GM18507 (cell line): ENCODE measurements around the gene CYB561D2.
A peak's percentile ranks its signal among the peaks of the same experiment; 100 is the strongest.

Experiments used
- DNase-seq: peaks from one replicate; pipeline ENCODE4 v3.0.0; 2011; ENCODE audit warnings: low read depth; ENCODE audit not compliant: insufficient read length; ENCODE audit errors: extremely low spot score
- FAIRE-seq: peaks from 2 replicates; lab custom pipeline; 2011; peaks lifted over from hg19 to GRCh38; lab: Jason Lieb, UNC

CYB561D2 gene

DNA sequence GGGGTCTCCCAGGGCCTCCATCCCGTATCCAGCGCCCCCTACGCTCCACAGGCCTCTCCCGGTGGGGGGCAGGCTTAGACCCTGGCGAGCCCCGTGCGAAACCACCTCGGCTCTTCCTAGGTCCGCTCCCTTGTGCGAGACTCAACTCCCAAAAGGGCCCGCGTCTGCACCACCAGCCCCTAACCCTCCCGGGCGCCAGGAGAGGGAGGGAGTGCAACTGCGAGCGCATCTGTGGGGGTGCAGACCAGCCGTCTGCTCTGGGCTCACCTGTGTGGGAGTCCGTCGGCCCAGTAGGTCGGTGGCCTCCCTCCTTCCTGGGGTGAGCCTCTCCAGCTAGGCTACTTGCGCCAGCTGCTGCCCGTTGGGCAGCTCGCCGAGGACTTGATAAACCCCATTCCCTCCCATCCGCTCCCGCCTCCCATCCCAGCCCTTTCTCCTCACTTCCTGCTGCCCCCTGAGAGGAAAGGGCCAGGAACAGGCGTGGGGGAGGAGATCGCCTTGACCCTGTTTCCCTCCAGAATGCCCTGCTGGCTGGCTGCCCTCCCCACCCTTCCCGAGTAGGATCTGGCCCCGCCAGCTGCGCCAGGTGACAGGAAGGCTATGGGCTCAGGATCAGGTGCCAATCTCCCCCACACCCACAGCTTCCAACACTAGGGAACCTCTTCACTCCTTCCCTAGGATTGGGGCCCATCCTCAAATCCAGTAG, 28.1 kb upstream of the CYB561D2 start, which contains the start of gene HYAL2:
TSS of gene HYAL2 (minus strand) at position 360 of the 706 bp plus-strand sequence. CDS start 2,256 bp downstream, outside the sequence.
- DNase-seq: no peak
- no peak for FAIRE-seq

DNA sequence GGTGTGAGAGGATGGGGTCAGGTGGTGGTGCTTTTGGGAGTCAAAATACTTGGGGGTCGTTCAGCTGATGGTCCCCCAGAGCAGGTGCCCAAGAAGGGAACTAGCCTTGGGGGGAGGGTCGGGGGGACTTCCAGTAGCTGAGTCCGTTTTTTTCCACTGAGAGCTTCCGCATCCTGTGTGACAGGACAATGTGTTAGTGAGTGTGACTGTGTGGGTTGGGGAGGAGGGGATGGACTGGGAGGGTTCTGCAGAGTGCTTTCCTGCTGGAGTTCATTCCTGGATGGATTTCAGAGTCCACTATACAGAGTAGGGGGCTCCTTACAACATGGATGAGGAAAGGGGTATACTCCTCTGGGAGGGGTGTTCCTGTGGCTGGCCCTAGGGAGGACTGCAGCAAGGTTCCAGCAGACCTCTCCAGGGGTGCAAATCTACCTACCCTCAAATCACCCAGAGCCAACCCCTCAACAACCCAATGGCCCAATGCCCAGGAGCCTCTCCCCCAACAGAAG, 27.5 kb upstream of the CYB561D2 start:
- FAIRE-seq (no peak), DNase-seq (no peak)

DNA sequence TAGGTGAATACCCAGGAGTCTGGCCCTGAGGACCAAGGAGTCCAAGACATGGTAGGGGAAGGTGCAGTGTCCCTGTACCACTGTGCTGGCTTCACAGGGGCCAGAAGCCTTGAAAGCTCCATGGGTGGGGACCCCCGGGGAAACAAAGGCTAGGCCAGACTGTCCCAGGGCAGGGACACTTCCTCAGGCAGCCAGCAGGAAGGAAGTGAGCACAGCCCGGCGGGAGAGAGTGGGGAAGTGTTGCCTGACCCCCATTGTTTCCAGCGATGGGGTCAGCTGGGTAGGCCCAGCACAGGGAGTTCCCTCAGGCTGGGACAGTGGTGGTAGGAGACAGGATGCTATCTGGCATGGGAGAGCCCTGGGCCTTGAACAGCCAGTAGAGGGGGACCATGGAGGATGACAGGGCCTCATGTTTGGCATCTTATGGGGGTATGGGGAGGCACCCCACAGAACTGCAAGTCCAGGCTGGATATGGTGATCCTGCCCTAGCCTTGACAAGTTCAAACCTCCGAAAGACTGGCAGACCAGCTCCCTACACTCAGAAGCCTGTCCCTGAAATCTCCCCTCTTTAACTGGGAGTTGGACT, 27.0 kb upstream of the CYB561D2 start:
- no peak for FAIRE-seq
- DNase-seq: no peak

DNA sequence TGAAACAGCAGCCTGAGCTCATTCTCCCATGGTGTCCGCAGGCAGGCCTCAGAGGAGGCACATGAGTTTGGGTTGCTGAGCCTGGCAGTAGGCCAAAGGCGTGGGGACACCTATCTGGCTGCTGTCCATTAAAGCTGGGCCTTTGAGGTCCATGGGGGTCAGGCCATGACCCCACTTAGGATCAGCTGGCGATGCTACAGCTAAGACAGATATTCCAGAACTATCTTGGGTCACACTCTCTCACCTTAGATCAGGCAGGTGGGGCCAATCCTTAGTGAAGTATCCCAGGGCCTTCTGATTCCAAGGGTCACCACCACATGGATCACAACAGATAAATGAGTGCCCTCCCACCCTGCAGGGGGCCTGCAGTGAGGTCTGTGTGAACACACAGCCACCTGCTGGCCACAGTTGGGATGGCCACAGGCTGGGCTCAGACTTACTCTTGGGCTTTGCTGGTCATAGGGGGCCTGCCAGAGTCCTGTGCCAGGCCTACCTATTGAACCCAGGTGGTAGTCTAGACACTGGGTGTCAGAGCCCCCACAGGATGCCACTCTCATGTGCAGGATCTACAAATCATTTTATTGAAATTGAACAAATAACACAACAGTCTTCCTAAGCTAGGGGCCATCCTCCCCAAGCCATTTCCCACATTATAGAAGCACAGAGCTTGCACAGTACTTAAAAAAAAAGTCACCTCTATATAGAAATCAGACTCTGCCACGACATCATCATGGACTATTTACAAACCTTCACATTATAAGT, 26.1 kb upstream of the CYB561D2 start:
- DNase-seq (no peak), FAIRE-seq (peak; percentile 76)

DNA sequence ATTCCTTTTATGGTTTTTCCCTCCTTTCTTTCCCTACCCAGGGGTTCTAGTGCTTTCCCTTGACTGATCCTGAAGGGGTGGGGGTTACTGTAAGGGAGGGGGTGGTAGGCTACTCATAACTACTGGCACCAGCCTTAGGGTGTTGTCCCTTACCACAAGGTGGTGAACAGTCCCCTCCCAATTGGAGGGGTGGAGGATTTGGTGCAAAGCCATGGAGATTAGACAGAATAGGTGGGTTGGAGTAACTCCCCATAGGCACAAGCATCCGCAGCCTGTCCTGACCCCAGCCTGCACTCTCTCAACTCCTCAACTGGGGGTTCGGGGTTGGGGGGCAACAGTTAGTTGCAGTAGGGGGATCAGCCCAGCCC, 25.6 kb upstream of the CYB561D2 start:
- no peak for DNase-seq
- no peak for FAIRE-seq

DNA sequence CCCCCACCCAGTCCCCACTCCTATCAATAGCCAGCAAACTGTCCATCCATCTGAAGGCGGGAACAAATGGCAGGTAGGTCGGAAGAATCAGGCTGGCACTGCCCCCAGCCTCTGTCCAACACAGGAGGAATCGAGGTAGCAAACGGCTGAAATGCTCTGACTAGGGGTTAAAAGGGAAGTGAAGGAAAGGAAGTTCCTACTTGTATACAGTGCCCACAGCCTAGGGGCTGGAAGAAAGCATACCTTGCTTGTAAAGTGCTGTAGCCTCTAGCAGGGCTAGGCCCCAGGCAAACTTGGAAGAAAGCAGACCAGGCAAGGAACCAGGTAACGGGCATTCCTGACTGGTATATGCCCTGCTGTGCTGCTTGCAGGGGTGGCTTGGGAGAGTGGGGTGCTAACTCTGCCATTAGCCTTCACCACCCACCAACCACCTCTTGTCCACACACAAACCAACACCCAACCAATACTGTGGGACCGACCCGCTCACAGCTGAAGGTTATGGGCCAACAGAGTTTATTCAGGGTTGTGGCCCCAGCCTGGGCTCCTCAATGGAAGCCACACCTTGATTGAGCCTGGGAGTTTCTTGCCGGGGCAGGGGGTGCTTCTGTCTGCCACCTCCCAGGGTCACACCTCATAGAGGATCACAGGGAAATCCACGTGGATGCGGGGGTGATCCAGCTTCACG, 25.0 kb upstream of the CYB561D2 start:
- FAIRE-seq (no peak), DNase-seq (no peak)

DNA sequence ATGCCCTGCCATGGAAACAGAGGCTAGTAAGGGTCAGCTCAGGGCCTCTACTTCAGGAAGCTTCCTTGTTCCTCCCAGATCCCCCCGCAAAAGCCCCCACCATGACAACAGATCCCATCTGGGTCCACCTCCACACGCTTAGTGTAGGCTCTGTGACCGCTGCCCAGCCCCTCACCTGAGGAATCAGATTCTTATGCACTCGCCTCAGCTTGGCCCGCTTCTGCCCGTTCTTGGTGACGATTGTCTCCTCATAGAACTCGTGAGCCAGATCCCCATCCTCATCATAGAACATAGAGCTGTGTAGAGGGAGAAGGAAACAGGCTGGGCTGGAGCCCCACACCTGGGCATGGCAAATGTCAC, 24.5 kb upstream of the CYB561D2 start:
- no peak for DNase-seq

GRCh38 chr3:50327129-50327528, 23.5 kb upstream of the CYB561D2 start:
- DNase-seq (no peak), FAIRE-seq (no peak)

More for the DNA sequence above, 24.5 kb upstream of the CYB561D2 start:
- FAIRE-seq: no peak

- peak; percentile 97 for FAIRE-seq
- peak; percentile 92 for DNase-seq
Observed at GRCh38 chr3:50327943-50328691, 22.5 kb upstream of the CYB561D2 start, which contains the start of gene TUSC2. TSS of gene TUSC2 (minus strand) at chr3:50328223. CDS start at chr3:50328099, 124 bp downstream.

DNA sequence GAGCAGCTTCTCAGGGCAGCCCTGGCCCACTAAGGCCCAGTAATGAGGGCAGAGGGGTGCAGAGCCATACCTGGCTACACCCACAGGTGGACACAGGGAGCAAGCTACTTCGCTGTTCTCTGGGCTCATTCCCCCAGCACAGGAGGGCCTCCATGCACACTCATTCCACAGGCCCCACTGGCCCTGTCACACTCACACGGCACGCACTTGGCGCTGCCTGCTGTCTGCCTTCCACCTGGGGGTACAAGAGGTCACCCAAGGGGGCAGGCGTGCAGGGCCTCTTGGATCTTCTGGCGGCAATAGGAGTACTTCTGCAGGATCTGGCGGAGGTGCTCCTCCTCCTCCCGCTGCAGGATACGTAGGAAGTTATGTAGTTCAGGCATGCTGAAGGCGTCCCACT, 20.3 kb upstream of the CYB561D2 start:
- no peak for FAIRE-seq
- DNase-seq: no peak

DNA sequence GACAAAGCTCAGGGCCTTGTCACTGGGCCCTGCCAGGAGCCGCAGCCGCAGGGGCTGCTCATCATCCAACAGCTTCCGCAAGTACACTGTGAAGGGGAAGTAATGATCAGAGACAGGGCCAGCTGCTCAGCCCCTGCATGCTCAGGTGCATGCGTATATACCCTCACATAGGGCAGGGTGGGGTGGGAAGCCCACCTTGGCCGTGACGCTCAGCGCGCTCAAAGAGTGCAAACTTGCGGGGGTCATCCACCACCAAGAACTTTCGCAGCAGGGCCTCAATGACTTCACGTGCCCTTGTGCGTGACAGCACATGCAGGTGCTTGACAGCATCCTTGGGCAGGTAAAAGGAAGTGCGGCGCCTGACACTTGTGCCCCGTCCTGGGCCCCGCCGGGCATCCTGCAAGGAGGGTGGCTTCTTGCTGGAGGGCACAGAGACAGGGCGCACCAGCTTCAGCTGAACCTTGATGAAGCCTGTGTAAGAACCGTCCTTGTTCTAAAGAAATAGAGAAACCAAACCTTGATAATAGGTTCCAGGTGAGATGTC, 19.2 kb upstream of the CYB561D2 start:
- FAIRE-seq: no peak

DNA sequence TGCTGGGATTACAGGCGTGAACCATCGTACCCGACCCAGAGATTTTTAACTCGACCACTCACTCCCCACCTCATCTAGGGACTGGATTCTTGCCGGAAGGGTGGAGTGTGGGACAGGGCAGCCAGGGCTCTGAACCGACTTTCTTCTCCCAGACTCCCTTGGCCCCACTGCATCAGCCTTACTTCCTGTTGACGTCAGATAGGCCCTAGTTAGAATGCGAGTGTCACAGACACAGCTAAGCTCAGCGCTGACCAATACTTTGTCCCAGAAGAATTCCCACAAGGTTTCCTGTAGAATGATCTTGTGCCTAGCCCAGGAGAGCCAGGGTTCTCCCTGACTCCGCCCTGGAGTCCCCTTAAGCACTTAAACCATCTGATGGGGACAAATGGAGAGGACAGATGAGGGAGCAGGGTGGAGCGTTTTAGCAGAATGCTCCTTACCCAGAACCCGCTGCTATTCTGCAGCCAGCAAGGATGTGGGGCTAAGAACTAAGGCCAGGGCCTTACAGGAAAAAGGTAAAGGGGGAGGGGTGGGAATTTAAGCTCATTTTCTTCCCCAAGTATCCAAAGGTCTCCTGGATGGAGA, 16.8 kb upstream of the CYB561D2 start:
- no peak for FAIRE-seq
- no peak for DNase-seq

More for the DNA sequence above, 19.2 kb upstream of the CYB561D2 start:
- no peak for DNase-seq

GRCh38 chr3:50334339-50335075, 16.2 kb upstream of the CYB561D2 start:
- no peak for DNase-seq
- FAIRE-seq: no peak

DNA sequence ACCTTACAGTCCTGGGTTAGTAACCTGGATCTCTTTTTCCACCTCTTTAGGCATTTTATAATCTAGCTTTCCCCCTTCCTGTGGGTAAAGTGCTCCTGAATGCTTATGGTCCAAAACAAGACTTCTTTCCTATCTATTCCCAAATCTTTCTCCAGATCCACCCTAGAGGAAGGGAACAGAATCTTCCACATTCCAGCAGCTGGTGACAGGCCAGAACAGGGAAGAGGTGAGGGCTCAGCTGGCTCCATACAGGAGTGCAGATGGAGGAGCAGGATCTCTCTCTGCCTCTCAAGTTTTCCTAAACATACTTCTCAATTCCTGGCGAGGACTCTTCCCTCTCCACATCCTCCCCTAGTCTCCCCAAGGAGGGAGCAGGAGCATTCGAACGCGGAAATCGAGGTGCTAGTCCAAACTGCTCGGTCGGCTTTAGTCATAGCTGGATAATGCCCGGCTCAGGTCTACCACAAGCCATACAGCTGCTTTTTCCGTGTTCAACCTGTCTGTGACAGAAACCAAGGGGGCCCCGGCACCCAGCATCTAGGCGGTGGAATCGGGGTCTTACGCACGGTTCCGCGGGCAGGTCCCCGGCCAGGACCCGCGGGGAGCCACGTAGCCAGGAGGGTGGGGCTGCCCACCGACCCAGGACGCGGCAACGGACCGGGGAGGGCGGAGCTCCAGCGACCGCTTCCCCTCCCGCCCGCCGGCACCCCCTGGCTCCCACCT, 14.0 kb upstream of the CYB561D2 start:
- DNase-seq: no peak
- no peak for FAIRE-seq

GRCh38 chr3:50337175-50337861, 13.3 kb upstream of the CYB561D2 start:
- FAIRE-seq (peak; percentile 98), DNase-seq (peak; percentile 98)

GRCh38 chr3:50338965-50339364, 11.7 kb upstream of the CYB561D2 start:
- FAIRE-seq (peak; percentile 63), DNase-seq (no peak)
